GM12873 (cell line): ENCODE data around the gene TEX35.

Experiments used
- CTCF ChIP-seq: IDR thresholded peaks from 2 replicates; pipeline ENCODE4 v1.5.1; 2012; ENCODE audit warnings: low read depth, mild to moderate bottlenecking, moderate library complexity, low read length, control low read depth; ENCODE audit not compliant: insufficient read depth; ENCODE audit errors: missing control alignments

Gene TEX35

GRCh38 chr1:178488393-178488792, 24.5 kb upstream of the TEX35 start:
- no peak for TF ChIP-seq CTCF

- no peak for TF ChIP-seq CTCF
Measured at GRCh38 chr1:178489399-178489798, 23.5 kb upstream of the TEX35 start.

- no peak for TF ChIP-seq CTCF
Measured at GRCh38 chr1:178490136-178490535, 22.8 kb upstream of the TEX35 start.

- TF ChIP-seq CTCF, result no peak
Measured at GRCh38 chr1:178490967-178491366, 21.9 kb upstream of the TEX35 start.

GRCh38 chr1:178491721-178492120, 21.2 kb upstream of the TEX35 start:
- no peak for TF ChIP-seq CTCF

GRCh38 chr1:178492341-178492740, 20.6 kb upstream of the TEX35 start:
- TF ChIP-seq CTCF, result no peak

GRCh38 chr1:178493301-178493741, 19.6 kb upstream of the TEX35 start:
- no peak for TF ChIP-seq CTCF
